ENCODE data around the gene PSMB3. TPM values are rescaled to one million over a fixed set of nuclear protein-coding genes. Genes with fewer than 3 reads are reported as not detected.

PSMB3 gene
- total RNA-seq: 100 to 1,000 TPM; 135 to 198 (median 153) TPM
- polyA plus RNA-seq: 100 to 1,000 TPM; 246 to 280 (median 258) TPM

DNA sequence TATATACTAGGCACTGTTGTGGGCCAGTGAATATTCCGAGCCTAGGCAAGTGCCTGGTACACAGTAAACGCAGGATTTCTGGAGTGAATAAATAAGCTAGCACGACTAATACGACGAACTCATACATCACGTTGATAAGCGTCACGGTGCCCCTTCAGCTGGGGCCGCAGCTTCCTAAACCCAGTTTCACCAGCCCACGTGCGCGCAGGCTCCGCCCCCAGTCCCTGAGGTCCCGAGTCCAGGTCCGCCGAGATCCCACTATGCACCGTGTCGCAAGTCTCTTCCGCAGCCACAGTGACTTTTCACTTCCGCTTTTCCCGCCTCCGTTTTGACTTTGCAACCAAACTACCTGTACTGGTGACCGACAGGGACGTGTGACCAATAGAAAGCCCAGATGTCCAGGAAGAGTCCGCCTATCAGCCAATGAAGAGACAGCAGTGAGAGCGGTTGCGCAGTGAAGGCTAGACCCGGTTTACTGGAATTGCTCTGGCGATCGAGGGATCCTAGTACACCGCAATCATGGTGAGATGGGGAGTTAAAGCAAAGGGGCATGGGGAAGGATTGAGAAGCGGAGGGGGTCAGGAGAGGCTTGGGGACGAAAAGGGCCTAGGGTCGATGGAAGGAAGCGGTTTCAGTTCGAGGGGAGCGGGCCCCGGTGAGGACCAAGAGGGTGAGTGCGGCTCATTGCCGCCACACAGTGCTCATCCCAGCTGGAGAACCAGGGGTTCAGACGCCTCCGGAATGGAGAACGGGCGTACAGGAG is at the start of gene PSMB3:
PSMB3 (plus strand) TSS at position 434 of the 763 bp plus-strand sequence; CDS start at position 520, 86 bp downstream.
- peaks cover 0 to 23% (median 0%) of the 10 kb centered on the region in 3 donors for H3K27me3 ChIP-seq
- TF ChIP-seq EP300 (IDR thresholded peaks at IDR 0.05): no peak
- TF ChIP-seq POLR2A (IDR thresholded peaks at IDR 0.05): peak in 1 of 2 donors; percentile 21
- TF ChIP-seq, protein P1, sequence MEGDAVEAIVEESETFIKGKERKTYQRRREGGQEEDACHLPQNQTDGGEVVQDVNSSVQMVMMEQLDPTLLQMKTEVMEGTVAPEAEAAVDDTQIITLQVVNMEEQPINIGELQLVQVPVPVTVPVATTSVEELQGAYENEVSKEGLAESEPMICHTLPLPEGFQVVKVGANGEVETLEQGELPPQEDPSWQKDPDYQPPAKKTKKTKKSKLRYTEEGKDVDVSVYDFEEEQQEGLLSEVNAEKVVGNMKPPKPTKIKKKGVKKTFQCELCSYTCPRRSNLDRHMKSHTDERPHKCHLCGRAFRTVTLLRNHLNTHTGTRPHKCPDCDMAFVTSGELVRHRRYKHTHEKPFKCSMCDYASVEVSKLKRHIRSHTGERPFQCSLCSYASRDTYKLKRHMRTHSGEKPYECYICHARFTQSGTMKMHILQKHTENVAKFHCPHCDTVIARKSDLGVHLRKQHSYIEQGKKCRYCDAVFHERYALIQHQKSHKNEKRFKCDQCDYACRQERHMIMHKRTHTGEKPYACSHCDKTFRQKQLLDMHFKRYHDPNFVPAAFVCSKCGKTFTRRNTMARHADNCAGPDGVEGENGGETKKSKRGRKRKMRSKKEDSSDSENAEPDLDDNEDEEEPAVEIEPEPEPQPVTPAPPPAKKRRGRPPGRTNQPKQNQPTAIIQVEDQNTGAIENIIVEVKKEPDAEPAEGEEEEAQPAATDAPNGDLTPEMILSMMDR (IDR thresholded peaks at IDR 0.05): no peak
- TF ChIP-seq POLR2AphosphoS5 (IDR thresholded peaks at IDR 0.05): peak; percentile 23 to 78 (median 67)
- intact Hi-C loops (cut with DNase I): loop anchor here (1.0 kb wide), 1 partner anchor 73 kb away; the partner anchor contains the start of gene CWC25
- peaks cover 0 to 56% (median 54%) of the 10 kb centered on the region in 4 donors for H3K4me1 ChIP-seq
- peak; percentile 99 for DNase-seq
- no peaks in the 10 kb centered on the region for H3K9me3 ChIP-seq
- H3K27ac ChIP-seq: peak within 1 kb of the TSS; percentile 86 to 94 (median 89)
- H3K36me3 ChIP-seq: peaks cover 9 to 28% (median 13%) of the 10 kb centered on the region in 4 donors
- WGBS, 2 donors: 0% methylated on average over 44 of the region's 44 CpGs
- H3K4me3 ChIP-seq: peak within 1 kb of the TSS; percentile 78 to 92 (median 86)

DNA sequence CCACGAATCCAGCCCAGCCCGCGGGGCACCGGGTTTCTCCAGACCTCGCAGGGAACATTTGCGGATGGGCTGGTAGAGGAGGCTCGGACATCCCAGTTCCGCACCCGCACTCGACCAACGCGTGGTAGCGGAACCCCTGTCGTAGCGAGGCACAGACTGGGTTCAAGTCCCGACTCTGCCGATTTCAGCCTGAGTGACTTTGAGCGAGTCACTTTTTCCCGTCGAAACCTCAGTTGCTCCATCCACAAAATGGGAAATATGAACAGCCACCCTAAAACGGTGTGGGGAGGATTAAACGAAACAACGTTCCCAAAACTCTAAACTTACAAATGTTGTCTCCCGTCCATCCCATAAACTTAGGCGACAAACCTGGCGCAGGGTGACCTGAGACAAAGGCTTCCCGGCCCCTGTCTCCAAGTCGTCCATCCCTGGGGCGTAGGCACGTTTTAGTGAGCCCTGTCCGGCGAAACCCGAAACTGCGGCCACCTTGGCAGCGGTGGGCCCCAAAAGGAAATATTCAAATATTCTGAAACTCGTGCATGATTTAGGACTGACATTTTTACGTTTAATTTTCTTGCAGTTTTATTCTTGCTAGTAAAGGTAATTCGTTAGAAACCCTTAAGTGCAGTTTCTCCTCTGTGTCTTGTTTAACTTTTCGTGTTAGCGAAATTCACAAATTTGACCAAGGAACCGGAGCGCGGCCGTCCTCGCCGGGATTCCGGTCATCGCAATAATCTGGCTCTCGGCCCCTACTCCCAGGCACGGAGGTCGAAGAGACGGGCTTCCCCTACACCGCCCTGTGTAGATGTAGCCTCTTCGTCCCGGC is 49.4 kb upstream of the PSMB3 start:
- intact Hi-C loops (cut with DNase I): no loop called here
- DNase-seq: no peak
- TF ChIP-seq EP300 (IDR thresholded peaks at IDR 0.05) (no peak), POLR2AphosphoS5 (IDR thresholded peaks at IDR 0.05) (no peak), POLR2A (IDR thresholded peaks at IDR 0.05) (no peak)
- TF ChIP-seq, protein P1 (IDR thresholded peaks at IDR 0.05): no peak
- H3K27me3 ChIP-seq: no peaks in the 10 kb centered on the region
- peak overlapping the region; percentile 74 to 98 (median 96) for H3K4me3 ChIP-seq
- H3K36me3 ChIP-seq: peaks cover 0 to 13% (median 3%) of the 10 kb centered on the region in 4 donors
- 0 to 1% methylated on average over 55 of the region's 55 CpGs for WGBS, 2 donors
- H3K27ac ChIP-seq: peak overlapping the region; percentile 92 to 99 (median 96)
- H3K9me3 ChIP-seq: no peaks in the 10 kb centered on the region
- H3K4me1 ChIP-seq: peaks cover 0 to 53% (median 32%) of the 10 kb centered on the region in 4 donors

DNA sequence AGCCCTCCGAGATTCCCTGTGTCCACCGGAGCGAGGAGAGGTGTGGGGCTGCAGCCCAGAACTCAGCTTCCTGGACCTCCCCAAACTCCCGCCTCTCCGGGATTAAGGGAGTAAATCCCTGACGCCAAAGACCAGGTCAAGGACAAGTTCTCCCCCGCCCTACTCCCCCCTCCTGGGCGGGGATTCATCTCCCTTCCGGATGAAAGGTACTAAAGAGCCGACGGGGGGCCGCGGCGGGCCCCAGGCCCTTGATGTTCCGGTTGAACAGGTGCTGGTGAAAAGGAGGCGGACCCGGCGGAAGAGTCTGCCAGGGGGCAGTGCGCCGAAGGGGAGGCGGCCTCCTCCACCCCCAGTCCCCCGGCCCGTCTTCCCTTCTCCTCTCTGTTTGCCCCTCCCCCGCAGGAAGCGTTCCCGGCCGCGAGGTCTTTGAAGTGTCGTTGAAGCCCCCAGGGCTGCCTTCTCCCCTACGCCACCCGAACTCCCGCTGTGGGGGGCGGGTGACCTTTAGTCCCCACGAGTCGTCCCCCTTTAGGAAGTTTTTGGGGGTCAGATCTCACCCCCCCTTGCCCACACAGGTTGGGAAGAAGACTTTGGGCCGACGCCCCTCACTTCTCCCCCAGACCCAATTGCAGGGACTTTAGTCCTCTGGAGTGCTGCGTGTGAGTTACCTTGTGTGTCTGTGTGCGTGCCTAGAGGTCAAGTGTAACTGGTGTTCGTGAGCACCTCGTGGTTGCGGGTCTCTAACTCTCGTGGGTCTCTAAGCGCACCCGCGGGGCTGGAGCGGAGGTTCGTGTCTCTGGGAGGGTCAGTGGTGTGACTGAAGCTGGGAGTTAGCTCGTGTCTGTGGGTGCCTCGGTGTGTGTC is 48.6 kb upstream of the PSMB3 start:
- Histone ChIP-seq H3K9me3 (no peaks in the 10 kb centered on the region), H3K36me3 (peaks cover 0 to 21% (median 5%) of the 10 kb centered on the region in 4 donors), H3K4me1 (peaks cover 0 to 53% (median 33%) of the 10 kb centered on the region in 4 donors), H3K27ac (peak overlapping the region; percentile 92 to 99 (median 96)), H3K4me3 (peak overlapping the region; percentile 74 to 98 (median 96)), H3K27me3 (no peaks in the 10 kb centered on the region)
- DNase-seq: peak; percentile 90
- TF ChIP-seq POLR2AphosphoS5 (IDR thresholded peaks at IDR 0.05) (peak; percentile 37 to 63 (median 51)), POLR2A (IDR thresholded peaks at IDR 0.05) (peak; percentile 35 to 52), EP300 (IDR thresholded peaks at IDR 0.05) (peak in 1 of 4 donors; percentile 21)
- TF ChIP-seq, protein P1 (IDR thresholded peaks at IDR 0.05): no peak
- WGBS, 2 donors: 1% methylated on average over 50 of the region's 50 CpGs
- intact Hi-C loops (cut with DNase I): loop anchor here (2.0 kb wide), 1 partner anchor 27 kb away; no protein-coding TSS in a partner anchor
